Measurements from ENCODE around the gene SGO1.

- TF ChIP-seq, protein P1, sequence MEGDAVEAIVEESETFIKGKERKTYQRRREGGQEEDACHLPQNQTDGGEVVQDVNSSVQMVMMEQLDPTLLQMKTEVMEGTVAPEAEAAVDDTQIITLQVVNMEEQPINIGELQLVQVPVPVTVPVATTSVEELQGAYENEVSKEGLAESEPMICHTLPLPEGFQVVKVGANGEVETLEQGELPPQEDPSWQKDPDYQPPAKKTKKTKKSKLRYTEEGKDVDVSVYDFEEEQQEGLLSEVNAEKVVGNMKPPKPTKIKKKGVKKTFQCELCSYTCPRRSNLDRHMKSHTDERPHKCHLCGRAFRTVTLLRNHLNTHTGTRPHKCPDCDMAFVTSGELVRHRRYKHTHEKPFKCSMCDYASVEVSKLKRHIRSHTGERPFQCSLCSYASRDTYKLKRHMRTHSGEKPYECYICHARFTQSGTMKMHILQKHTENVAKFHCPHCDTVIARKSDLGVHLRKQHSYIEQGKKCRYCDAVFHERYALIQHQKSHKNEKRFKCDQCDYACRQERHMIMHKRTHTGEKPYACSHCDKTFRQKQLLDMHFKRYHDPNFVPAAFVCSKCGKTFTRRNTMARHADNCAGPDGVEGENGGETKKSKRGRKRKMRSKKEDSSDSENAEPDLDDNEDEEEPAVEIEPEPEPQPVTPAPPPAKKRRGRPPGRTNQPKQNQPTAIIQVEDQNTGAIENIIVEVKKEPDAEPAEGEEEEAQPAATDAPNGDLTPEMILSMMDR (IDR thresholded peaks at IDR 0.05; ENCODE audit: low read depth, low read length), result no peak
- no peak for TF ChIP-seq EZH2phosphoT487 (IDR thresholded peaks at IDR 0.05; ENCODE audit: low read depth)
Observed at GRCh38 chr3:20141316-20141715, 44.7 kb downstream of the SGO1 start.
